Activated T-helper 1 cell treated with Interleukin-2 at 50 U/mL for 16 hours (primary cell): ENCODE measurements around the gene SLC30A1.
"Not testable (repeated sequence)": the region's sequence is repeated elsewhere in the genome, so short reads cannot be mapped to it uniquely, and the experiment has no call there.

Experiments
- DNase-seq: peaks from one replicate; pipeline ENCODE4 v3.0.0-alpha.2; 2020; ENCODE audit warnings: low read depth

Gene SLC30A1

DNA sequence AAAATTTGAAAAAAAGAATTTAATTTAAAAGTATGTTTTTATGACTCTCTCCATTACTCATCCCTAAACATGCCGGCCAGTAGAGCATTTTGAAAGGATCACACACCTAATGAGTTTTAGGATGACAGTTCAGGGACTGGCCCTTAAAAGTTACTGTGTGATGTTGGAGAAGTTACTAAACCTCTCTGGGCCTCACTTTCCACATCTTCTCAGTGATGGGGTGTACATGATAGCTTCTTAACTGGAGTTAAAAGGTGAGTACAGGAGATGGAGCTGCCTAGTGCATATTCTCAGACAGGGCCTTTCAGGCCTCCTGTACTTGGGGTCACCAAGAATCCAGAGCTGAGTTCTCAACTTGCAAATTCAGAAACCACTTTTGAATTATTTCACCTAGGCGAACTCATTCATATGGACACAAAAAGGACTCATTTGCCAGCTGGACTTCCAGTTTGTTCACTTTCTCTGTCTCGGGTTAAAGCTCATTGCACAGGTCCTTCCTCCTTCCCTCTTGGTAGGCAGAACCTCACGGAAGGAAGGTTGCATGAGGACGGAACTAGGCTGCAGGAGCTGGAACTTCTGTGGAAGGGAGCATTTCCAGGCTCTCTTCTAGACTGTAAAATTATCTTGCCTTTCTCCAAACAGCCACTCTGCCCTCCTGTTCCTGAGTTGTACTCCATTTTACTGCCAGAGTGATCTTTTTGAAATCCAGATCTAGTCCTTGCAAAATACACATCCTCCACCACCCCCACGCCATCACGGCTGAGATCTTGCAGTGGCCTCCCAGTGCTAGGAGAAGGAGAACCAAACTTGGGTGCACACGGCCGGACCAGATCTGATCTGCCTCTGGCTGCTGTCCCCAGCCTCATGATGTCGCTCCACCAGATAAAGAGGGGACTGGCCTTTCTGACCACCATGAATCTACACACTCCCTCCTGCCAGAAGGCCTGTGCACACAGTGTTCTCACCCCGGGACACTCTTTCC, 4.3 kb upstream of the SLC30A1 start:
- DNase-seq, result no peak

DNA sequence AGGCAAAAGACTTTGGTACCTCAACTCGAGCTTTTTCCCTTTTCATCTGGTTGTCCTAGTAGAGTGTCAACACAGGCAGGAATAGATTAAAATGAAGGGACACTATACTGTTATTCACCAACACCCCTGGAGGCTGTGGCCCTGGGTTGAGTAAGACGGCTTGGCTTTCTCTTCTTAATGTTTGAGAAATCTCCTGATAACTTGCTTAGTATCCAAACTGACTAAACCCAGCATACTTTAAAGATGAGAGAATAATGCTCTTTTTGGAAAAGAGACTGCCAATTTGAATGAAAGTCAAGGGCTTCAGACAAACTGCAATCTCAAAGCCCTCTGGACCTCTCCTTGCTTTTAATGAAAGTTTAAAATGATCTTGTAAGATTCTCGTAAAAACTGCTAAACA, 2.6 kb upstream of the SLC30A1 start:
- DNase-seq, result no peak

DNA sequence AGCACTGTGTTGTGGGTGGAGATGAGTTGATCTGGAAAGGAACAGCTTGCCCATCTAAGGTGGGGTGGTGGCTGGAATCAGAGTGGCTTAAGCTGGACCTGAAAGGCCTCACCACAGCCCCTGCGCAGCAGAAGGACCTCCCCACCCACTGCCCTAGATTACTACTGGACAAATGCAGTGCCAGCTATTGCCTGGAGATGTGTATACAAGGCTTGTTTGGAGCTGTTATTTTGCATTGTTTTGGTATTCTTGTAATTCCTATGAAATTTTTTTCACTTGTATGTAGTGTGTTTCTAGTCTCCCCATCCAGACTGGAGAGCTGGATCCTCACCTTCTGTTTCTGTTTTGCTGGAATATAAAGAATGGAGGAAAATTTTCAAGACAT, 1.3 kb upstream of the SLC30A1 start:
- no peak for DNase-seq

DNA sequence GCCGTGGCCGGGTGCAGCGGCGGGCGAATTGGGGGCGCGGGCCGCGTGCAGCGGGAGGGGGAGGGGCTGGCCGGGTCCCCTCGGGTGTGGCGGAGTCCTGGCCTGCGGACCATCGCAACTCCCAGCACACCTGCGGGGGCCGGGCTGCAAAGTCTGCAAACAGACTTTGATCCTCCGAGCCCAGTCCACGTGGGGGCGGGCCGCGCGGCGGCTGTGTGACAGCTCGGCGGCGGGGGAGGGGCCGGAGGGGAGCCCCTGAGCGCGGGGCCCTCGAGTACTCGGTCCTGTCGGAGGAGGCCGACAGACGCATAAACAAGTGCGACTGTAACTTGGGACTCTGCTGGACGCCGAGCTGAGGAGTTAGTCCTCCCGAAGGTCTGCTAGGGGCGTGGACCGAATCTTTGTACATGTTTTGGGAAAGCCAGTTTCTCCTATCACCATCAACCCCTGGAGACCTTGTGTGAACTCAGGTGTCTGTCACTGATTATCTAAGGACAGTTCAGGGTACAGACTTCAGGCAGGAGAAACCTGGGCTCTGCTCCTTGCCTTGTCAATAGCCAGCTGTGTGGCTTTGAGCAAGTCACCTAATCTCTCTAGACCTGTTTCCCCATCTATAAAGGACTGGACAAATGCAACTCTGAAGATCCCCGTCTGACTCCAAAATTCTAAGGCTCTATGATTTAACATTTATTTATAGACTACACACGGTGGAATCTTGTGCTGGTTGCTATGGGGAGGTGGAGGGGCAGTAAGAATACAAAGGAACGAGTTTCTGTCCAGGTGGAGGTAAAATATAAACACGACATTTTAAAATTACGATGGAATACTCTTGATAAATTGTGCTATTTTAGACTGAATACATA, 710 bp upstream of the SLC30A1 start:
- DNase-seq, result no peak

DNA sequence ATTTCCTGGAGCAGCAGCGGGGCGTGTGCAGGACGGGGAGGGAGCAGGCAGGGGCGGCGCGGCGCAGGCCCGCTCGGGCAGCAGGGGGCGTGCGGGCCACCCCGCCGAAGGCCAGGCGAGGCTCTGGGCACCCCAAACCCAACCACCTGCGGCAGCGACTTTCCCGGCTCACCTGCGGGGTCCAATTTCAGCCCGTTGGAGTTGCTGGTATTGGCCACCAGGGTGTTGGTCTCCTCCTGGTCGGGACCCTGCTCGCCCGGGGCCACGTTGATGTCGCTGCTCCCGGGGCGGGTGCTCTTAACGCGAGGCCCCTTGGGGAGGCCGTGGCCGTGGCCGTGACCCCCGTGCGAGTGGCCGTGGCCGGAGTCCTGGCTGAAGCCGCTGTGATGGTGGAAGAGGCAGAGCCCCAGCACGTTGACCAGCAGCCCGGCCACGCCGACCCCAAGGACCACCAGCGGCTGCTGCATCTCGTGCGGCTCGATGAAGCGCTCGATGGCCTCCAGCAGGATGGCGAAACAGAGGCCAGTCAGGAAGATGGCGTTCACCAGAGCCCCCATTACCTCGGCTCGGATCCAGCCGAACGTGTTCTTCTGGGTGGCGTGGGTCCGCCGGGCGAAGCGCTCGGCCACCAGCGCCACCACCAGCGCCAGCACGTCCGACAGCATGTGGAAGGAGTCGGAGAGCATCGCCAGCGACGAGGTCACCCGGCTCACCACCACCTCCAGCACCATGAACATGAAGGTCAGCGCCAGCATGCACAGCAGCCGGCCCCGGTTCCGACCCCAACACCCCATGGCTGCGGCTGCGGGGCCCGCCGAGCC, 932 bp downstream of the SLC30A1 start:
- peak; percentile 64 for DNase-seq

DNA sequence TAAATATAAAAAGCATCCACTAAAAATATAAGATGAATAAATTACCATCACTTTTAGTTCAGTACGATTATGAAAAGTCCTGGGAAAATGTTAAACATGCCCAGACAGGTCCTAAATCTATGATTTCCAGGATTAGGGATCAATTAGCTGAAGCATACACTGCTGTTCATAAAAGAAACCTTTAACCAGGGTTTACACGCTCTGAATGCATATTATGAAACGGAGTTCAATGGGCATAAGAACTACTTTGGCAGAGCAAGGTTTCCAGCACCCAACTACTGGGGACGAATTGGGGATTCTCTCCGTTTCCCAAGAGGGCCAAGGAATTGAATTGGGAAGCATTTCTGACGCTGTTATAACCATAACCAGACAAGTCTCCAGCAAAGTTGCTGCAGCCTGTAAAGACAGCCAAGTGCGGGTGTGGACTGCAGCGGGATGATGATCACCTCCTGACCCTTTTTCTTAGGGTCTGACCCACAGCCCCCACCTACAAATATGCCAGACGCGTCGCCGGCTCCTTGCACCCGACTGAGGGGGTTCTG, 1.6 kb downstream of the SLC30A1 start:
- DNase-seq, result no peak

DNA sequence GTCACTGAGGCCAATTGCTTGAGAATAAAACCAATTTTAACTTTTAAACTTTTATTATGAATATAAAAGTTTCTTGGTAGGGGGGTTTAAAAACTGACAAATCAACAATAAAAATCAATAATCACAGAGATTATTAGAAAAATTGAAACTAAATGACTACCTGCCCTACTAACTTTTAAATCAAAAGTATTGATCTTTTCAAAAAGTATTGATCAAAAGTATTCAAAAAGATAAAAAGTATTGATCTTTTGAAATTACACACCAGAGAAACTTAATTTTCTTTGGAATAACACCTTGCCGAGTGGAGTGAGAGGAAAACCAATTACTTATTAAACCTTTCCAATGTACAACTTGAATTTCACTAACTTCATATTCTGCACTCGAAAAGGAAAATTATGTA, 2.2 kb downstream of the SLC30A1 start:
- DNase-seq, result no peak

DNA sequence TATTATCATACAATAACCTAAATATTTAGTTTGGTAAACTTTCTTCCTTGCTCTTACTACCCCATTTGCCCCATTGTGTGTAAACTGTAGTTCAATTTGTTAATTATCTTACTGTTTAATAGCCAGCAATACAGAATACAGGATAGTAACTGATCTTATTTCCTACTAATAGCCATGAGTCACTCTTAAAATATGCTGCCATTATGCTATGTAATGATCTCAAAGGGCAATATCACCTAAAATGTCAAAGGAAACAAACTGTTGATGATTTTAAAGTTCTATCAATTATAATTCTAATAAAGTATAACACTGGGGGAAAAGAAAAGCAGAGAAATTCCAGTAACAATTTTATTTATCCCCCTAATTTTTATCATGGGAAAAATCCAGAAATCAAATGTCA, 4.3 kb downstream of the SLC30A1 start:
- no peak for DNase-seq

DNA sequence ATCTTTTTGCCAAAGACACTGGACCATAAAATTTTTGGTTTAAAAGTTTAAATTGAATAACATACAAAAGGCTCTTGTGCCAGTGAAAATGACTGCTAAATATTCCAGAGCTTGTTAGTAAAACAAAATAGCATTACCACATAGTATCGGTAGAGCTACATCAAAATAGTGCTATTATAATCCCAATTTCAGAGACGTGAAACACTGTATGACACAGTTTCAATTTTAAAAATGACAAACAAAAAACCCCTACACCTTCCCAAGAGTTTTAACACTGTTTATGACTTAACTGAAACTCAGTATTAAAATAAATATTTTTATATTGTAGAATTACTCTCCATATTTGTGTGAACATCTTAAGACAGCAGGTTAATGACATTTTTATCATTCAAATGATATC, 7.0 kb downstream of the SLC30A1 start:
- DNase-seq, result no peak

DNA sequence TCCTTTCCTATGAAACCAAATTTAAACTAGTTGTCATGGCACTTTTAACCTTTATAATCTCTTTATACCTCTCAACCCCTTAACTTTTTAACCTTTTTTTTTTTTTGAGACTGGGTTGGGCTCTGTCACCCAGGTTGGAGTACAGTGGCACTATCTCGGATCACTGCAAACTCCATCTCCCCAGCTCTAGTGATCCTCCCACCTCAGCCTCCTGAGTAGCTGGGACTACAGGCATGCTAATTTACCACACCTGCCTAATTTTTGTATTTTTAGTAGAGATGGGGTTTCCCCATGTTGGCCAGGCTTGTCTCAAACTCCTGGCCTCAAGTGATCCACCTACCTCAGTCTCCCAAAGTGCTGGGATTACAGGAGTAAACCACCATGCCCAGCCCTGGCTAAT, 8.6 kb downstream of the SLC30A1 start:
- not testable (repeated sequence) for DNase-seq

DNA sequence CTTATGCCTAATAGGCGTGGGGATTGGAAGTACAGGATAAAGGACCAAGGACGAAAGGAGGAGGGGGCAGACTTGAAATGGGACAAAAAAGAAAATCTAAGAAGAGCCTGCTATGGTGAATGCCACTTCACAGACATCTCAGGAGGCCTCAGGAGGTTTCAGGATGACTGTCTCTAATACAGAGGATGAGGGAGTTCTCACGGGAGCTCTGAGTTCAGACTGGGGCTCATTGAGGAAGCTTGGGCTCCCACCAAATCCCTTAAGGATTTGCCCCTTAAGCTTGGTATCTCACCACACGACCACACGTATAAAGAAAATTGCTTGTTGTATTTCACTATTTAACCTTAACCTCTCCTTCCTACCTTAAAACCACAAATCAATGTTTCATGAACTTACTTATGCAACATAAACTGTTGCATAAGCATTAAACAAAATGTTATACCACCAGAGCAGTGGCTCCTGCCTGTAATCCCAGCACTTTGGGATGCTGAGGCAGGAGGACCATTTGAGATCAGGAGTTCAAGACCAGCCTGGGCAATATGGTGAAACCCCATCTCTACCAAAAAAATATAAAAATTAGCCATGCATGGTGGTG, 12.4 kb downstream of the SLC30A1 start:
- no peak for DNase-seq

DNA sequence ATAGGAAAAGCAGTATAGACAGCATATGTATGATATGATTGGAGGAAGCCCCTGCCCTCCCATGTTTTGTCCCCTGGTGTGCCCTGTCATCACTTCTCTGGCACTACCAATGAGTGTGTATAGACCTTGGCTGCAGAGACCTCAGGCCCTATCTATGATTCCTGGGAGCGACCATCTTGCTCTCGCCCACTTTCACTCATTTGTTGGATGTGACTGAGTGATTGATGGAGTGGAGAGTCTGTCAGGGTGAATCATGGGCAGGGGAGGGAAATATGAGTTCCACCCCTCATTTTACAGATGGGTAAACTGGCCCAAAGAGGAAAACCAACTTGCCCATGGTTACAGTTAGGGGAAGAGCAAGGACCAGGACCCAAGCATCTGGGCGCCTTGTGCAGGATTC, 14.9 kb downstream of the SLC30A1 start:
- DNase-seq, result no peak

DNA sequence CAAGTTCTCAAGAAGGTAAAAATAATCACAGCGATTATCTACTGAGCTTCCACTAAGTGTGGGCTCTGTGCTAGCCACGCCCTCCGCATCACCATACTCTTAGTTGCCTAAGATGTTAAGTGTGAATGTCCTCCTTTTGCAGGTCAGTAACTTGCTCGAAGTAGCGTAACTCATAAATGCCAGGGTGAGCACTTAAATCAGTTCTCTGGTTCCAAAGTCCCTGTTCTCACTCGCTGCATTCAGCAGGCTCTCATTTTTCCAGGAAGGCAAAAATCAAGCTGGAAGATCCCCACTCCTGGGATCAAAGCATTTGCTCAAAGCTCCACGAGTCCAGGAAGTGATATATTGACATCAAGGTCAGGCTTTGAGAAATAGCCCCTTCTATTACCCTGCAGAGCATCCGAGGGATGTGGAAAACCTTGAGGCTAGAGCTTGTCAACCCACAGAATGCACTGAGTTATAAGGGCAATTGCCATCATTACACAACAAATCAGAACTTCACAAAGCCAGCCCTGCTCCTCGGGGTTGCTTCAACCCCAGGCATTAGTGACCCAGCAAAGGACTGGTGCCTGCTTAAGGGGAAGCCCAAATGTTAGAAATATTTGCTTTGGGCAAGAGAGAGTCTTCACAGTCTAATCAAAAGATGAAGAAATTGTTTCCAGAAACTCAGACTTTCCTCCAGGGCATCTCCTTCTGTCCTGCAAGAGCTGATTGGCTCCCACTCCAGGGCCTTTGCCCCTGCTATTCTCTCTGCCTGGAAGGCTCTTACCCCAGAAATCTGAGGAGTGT, 19.5 kb downstream of the SLC30A1 start:
- no peak for DNase-seq

DNA sequence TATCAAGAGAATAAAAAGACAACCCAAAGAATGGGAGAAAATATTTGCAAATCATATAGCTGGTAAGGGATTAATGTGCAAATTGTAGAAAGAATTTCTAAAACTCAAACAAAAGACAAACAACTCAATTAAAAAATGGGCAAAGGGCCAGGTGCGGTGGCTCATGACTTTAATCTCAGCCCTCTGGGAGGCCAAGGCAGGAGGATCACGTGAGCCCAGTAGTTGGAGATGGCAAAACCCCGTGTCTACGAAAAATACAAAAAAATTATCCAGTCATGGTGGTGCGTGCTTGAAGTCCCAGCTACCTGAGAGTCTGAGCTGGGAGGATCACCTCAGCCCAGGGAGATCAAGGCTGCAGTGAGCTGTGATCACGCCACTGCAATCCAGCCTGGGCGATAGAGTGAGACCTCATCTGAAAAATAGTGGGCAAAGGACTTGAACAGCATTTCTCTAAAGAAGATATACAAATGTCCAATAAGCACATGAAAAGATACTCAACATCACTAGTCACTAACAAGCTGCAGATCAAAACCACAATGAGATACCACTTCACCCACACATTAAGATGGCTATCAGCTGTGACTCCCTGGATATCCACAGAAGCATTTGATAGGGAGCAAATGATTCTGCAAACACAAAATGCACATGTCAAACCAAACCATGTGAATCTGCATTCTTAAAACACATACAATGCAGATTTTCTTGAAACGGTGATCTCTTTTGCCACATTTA, 20.9 kb downstream of the SLC30A1 start:
- DNase-seq, result no peak

DNA sequence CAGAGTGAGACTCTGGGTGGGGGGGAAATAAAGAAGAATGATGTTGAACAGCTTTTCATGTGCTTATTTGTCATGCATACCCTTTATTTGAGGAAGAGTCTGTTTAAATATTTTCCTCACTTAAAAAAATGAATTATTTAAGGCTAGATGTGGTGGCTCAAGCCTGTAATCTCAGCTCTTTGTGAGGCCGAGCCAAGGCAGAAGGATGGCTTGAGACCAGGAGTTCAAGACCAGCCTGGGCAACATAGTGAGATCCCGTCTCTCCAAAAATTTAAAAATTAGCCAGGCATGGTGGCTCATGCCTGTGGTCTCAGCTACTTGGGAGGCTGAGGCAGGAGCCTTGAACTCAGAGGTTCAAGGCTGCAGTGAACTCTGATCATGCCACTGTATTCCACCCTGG, 25.4 kb downstream of the SLC30A1 start:
- no peak for DNase-seq

DNA sequence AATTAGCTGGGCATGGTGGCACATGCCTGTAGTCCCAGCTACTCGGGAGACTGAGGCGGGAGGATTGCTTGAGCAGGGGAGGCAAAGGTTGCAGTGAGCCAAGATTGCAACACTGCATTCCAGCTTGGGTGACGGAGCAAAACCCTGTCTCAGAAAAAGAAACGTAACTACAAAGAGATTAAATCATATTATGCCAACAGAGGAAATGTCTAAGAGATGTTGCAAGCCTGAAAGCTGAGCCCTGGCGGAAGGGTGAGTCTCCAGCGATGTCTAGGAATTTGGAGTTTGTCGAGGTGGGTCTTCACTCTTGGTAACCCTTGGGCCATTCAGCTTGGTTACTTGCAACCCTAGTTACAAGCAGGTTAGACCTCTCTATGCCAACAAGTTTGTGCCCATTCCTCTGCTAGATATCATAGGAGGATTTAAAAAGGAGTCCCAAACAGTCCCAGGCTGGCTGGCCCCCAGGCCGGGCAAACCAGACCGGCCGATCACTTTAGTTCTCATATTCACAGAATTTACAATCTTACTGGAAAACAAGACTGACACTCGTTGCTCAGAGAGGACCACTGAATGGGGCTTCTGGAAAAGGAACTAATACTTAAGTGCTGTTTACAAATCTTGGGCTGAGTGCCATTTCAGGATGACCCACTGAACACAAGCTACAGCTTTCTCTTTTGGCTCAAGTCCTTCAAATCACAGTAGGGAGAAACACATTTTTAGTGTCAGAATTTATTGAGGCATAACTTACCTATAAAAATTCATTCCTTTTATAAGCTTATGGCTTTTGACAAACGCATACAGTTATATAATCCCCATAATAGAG, 27.1 kb downstream of the SLC30A1 start:
- DNase-seq, result no peak

DNA sequence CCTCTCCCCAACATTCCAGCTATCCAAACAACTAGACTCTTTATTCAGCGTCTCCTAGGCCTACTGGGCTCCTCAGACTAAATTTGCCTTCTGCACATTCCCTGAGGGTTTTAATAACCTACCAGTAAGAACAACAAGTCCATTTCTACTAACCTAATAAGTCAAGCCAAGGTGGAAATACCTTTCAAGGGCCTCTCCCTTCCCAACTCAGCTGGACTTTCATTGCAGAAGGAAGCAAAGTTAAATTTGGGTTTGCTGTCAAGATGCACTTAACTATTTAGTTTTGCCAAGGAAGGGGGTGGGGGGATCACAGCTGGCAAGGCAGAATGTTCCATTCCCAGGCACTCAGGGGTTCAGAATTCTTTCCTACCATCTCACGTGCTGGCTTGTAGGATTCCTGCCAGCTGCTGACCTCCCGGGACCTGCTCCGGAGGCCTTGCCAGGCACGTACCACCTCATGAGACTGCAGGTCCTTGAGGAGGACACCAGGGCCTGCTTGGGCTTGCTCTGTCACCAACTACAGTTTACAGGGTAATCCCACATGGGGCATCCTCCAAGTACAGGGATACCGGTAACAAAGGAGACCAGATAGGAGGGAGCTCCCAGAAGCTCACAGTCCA, 29.8 kb downstream of the SLC30A1 start:
- no peak for DNase-seq

DNA sequence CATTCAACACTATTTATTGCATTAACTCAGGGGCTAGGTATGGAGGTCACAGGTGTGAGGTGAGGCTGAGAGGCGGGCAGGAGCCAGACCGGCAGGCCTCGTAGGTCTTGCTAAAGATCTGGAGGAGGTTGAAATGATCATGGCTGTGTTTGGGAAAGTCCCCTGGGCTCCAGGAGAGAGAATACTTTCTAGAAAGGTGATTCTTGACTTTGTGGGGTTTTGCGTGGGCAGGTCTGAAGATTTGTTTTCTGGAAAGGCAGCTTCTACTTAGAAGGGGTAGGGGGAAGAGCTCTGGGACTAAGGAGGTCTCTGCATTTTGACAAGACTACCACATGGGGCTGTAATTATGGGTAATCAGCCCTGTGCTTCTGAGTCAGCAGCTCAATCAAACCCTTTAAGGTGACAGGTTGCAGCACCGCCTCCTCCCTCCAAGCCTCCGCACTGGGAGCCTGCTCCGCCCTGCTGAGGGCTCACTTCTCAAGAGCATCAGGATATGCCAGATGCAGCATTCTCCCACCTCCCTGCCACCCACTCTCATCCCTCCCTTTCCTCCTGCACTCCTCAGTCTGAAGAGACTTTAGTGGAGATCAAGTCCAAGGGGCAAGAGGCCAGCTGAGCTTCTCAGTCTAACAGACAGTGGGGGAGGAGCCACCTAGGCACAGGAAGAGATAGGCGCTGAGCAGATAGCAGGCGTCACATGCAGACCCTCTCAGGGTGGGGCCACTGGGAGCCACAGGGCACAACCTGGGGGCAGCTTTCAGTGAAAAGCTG, 30.5 kb downstream of the SLC30A1 start:
- DNase-seq, result no peak
